Measurements from ENCODE around the gene MYO7A. TPM values are rescaled to one million over a fixed set of nuclear protein-coding genes. Genes with fewer than 3 reads are reported as not detected.

The MYO7A gene
- total and polyA plus RNA-seq, 2 experiments from 2014 or later, result 1.8 to 5.4 TPM

- TF ChIP-seq ZNF462 (CRISPR knock-in tag; IDR thresholded peaks at IDR 0.05) (no peak), ZNF331 (CRISPR knock-in tag; IDR thresholded peaks at IDR 0.05; ENCODE audit: low read depth) (no peak), EZH2phosphoT487 (IDR thresholded peaks at IDR 0.05; ENCODE audit: unreplicated experiment) (no peak)
These were observed 13.0 kb downstream of the MYO7A start (continued) for GRCh38 chr11:77141034-77141433.

GRCh38 chr11:77141475-77141874 lies 13.4 kb downstream of the MYO7A start:
- Mint-ChIP-seq H3K27me3 (ENCODE audit: insufficient read depth, low read depth, poor library complexity) (peaks cover 4% of the 10 kb centered on the region), H3K36me3 (ENCODE audit: low read depth) (no peaks in the 10 kb centered on the region), H3K27ac (no peak overlapping the region), H3K4me3 (no peak overlapping the region), H3K4me1 (peaks cover 16% of the 10 kb centered on the region), H3K9me3 (no peaks in the 10 kb centered on the region)
- TF ChIP-seq ZNF331 (CRISPR knock-in tag; IDR thresholded peaks at IDR 0.05; ENCODE audit: low read depth) (no peak), ZNF114 (CRISPR knock-in tag; IDR thresholded peaks at IDR 0.05) (no peak), EZH2phosphoT487 (IDR thresholded peaks at IDR 0.05; ENCODE audit: unreplicated experiment) (no peak), CREB1 (CRISPR knock-in tag; IDR thresholded peaks at IDR 0.05; ENCODE audit: low read depth) (no peak), JUNB (IDR thresholded peaks at IDR 0.05; ENCODE audit: unreplicated experiment) (no peak), STAT1 (IDR thresholded peaks at IDR 0.05; ENCODE audit: unreplicated experiment) (no peak), NANOG (IDR thresholded peaks at IDR 0.05; ENCODE audit: borderline replicate concordance) (no peak), CTCF (conservative IDR thresholded peaks at IDR 0.05; ENCODE audit: low read depth in 2 of 2) (no peak), EZH2 (IDR thresholded peaks at IDR 0.05; ENCODE audit: low read depth, unreplicated experiment) (no peak), POLR2AphosphoS5 (IDR thresholded peaks at IDR 0.05; ENCODE audit: low read depth) (no peak)
- TF ChIP-seq, protein P1, sequence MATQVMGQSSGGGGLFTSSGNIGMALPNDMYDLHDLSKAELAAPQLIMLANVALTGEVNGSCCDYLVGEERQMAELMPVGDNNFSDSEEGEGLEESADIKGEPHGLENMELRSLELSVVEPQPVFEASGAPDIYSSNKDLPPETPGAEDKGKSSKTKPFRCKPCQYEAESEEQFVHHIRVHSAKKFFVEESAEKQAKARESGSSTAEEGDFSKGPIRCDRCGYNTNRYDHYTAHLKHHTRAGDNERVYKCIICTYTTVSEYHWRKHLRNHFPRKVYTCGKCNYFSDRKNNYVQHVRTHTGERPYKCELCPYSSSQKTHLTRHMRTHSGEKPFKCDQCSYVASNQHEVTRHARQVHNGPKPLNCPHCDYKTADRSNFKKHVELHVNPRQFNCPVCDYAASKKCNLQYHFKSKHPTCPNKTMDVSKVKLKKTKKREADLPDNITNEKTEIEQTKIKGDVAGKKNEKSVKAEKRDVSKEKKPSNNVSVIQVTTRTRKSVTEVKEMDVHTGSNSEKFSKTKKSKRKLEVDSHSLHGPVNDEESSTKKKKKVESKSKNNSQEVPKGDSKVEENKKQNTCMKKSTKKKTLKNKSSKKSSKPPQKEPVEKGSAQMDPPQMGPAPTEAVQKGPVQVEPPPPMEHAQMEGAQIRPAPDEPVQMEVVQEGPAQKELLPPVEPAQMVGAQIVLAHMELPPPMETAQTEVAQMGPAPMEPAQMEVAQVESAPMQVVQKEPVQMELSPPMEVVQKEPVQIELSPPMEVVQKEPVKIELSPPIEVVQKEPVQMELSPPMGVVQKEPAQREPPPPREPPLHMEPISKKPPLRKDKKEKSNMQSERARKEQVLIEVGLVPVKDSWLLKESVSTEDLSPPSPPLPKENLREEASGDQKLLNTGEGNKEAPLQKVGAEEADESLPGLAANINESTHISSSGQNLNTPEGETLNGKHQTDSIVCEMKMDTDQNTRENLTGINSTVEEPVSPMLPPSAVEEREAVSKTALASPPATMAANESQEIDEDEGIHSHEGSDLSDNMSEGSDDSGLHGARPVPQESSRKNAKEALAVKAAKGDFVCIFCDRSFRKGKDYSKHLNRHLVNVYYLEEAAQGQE (IDR thresholded peaks at IDR 0.05; ENCODE audit: unreplicated experiment), result no peak
- TF ChIP-seq, protein P2, sequence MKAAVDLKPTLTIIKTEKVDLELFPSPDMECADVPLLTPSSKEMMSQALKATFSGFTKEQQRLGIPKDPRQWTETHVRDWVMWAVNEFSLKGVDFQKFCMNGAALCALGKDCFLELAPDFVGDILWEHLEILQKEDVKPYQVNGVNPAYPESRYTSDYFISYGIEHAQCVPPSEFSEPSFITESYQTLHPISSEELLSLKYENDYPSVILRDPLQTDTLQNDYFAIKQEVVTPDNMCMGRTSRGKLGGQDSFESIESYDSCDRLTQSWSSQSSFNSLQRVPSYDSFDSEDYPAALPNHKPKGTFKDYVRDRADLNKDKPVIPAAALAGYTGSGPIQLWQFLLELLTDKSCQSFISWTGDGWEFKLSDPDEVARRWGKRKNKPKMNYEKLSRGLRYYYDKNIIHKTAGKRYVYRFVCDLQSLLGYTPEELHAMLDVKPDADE (IDR thresholded peaks at IDR 0.05), result no peak
- no peaks in the 10 kb centered on the region for H3K9me2 ChIP-seq (ENCODE audit: insufficient read depth)
- H3K4me1 ChIP-seq (ENCODE audit: insufficient read depth), result peaks cover 3% of the 10 kb centered on the region; the same call in 1 of the 2 replicates
- H3K27me3 ChIP-seq (ENCODE audit: insufficient read depth), result no peaks in the 10 kb centered on the region
- no peaks in the 10 kb centered on the region for H4K20me1 ChIP-seq (replicated peaks; ENCODE audit: insufficient read depth)
- H2AFZ ChIP-seq, result no peak overlapping the region
- H3K79me2 ChIP-seq (replicated peaks; ENCODE audit: insufficient read depth), result no peaks in the 10 kb centered on the region
- no peaks in the 10 kb centered on the region for H3F3A ChIP-seq (replicated peaks; ENCODE audit: low read depth)
- no peak overlapping the region for H3K4me3 ChIP-seq
- DNase-seq (ENCODE audit: low spot score) (no peak), ATAC-seq (no peak)
- no peak overlapping the region for H3K27ac ChIP-seq (ENCODE audit: low read depth)
- no peak overlapping the region for H3K4me2 ChIP-seq
- no peaks in the 10 kb centered on the region for H3K36me3 ChIP-seq (ENCODE audit: insufficient read depth)
